DND-41 (cell line): Measurements from ENCODE around the gene RC3H1.

Source experiments
- ATAC-seq: fragments of 200-7000 bp; cut with Tn5 transposase; 3 replicates; pipeline ENCODE4 v1.9.1; 2021; ENCODE audit warnings: low read depth; ENCODE audit not compliant: insufficient read depth
- DNase-seq: peaks from one replicate; pipeline ENCODE4 v3.0.0-alpha.2; 2020
- H2AFZ ChIP-seq: 2 replicates; pipeline ENCODE4 v1.6.0; 2012; ENCODE audit warnings: low read depth, low read length
- H3K27ac ChIP-seq: 2 replicates; pipeline ENCODE4 v1.5.1; 2012; ENCODE audit warnings: low read length, inconsistent platforms
- H3K27me3 ChIP-seq: fragments of 200-600 bp; sonication (generic); 2 replicates; pipeline ENCODE4 v1.6.0; 2012; ENCODE audit warnings: low read length, mild to moderate bottlenecking, inconsistent platforms; ENCODE audit not compliant: insufficient read depth, poor library complexity
- H3K36me3 ChIP-seq: 2 replicates; pipeline ENCODE4 v1.5.1; 2012; ENCODE audit warnings: low read length, inconsistent platforms; ENCODE audit not compliant: insufficient read depth
- H3K4me1 ChIP-seq: 2 replicates; pipeline ENCODE4 v1.5.1; 2012; ENCODE audit warnings: mild to moderate bottlenecking, low read length; ENCODE audit not compliant: insufficient read depth
- H3K4me2 ChIP-seq: 2 replicates; pipeline ENCODE4 v1.6.0; 2012; ENCODE audit warnings: mild to moderate bottlenecking, moderate library complexity, low read length, inconsistent platforms; ENCODE audit not compliant: insufficient read depth
- H3K4me3 ChIP-seq, 2 experiments: fragments of 200-600 bp in 1 of 2; shearing (Covaris generic) in 1 of 2; 2 replicates each; pipeline ENCODE4 v1.5.1; 2012 to 2016; ENCODE audit warnings: inconsistent platforms in 2 of 2, low read length in 2 of 2, mild to moderate bottlenecking in 2 of 2, low read depth in 1 of 2, moderate library complexity in 1 of 2
- H3K79me2 ChIP-seq: 2 replicates; pipeline ENCODE4 v1.6.0; 2012; ENCODE audit warnings: low read length, inconsistent platforms; ENCODE audit not compliant: insufficient read depth
- H3K9ac ChIP-seq: 2 replicates; pipeline ENCODE4 v1.6.0; 2012; ENCODE audit warnings: low read depth, mild to moderate bottlenecking, inconsistent platforms, low read length, moderate library complexity
- H3K9me3 ChIP-seq: 2 replicates; pipeline ENCODE4 v1.5.1; 2012; ENCODE audit warnings: low read length, moderate library complexity, mild to moderate bottlenecking, inconsistent platforms; ENCODE audit not compliant: insufficient read depth, severe bottlenecking
- H4K20me1 ChIP-seq: 2 replicates; pipeline ENCODE4 v1.6.0; 2012; ENCODE audit warnings: low read length; ENCODE audit not compliant: insufficient read depth
- CTCF ChIP-seq: IDR thresholded peaks from 2 replicates; pipeline ENCODE4 v1.5.1; 2012; ENCODE audit warnings: borderline replicate concordance, low read length, moderate library complexity, mild to moderate bottlenecking; ENCODE audit not compliant: poor library complexity, severe bottlenecking; ENCODE audit errors: extremely low read depth
- EZH2 ChIP-seq: IDR thresholded peaks from 3 replicates; pipeline ENCODE4 v1.6.1; 2012; ENCODE audit warnings: borderline replicate concordance, low read depth, mild to moderate bottlenecking, moderate library complexity, low read length, inconsistent platforms; ENCODE audit not compliant: severe bottlenecking

RC3H1 gene

GRCh38 chr1:174021591-174022079 lies 522 bp downstream of the RC3H1 start:
- Histone ChIP-seq H2AFZ (peak overlapping the region; percentile 77), H3K4me3 (peak overlapping the region; percentile 99 to 100), H3K79me2 (peaks cover 56% of the 10 kb centered on the region), H4K20me1 (peaks cover 31% of the 10 kb centered on the region), H3K4me1 (peaks cover 55% of the 10 kb centered on the region), H3K27ac (peak overlapping the region; percentile 77), H3K4me2 (peak overlapping the region; percentile 93), H3K36me3 (peaks cover 13% of the 10 kb centered on the region), H3K27me3 (no peaks in the 10 kb centered on the region), H3K9ac (peak overlapping the region; percentile 98), H3K9me3 (no peaks in the 10 kb centered on the region)
- no peak for TF ChIP-seq EZH2
- no peak for TF ChIP-seq CTCF
- ATAC-seq (peak; percentile 52), DNase-seq (peak; percentile 63)

- H3K9ac ChIP-seq: 0 out of 2 replicates have a peak overlapping the region, but pooled peaks have one; percentile 9
These were observed 3.6 kb downstream of the RC3H1 start for GRCh38 chr1:174018565-174018964.

DNA sequence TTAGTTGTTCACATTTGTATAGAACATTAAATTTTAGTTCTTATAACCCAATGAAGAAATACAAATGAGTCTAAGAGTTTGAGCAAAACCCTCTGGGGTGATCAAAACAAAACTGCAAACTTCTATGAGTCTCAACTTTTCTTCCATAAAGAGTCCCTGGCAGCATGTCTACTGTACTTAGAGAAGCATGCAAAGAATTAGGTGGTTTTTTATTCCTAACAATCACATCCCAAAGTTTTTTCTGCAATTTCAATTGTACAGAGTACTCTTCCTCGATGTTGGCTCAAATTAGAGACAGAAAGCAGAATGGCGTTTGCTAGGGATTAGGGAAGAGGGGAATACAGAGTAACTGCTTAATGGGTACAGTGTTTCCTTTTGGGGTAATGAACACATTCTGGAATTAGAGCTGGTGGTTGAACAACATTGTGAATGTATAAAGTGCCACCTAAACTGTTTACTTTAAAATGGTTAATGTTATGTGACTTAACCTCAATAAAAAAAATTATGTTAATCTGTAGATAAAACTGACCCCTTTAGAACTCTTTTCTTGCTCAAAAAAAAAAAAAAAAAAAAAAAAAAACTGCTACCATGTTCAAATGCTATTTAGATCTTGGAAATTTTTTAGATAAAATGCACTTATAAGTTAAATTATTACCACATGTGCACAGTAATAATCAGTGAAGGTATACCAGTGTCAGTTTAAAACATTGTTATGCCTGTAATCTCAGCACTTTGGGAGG lies 4.8 kb downstream of the RC3H1 start:
- H3K79me2 ChIP-seq: peaks cover 97% of the 10 kb centered on the region
- H3K4me1 ChIP-seq: peaks cover 43% of the 10 kb centered on the region
- no peaks in the 10 kb centered on the region for H3K27me3 ChIP-seq
- no peak overlapping the region for H3K27ac ChIP-seq
- no peak overlapping the region for H3K9ac ChIP-seq
- H3K4me2 ChIP-seq: peak overlapping the region; percentile 55; the same call in 1 of the 2 replicates
- TF ChIP-seq EZH2: no peak
- TF ChIP-seq CTCF: no peak
- H4K20me1 ChIP-seq: peaks cover 48% of the 10 kb centered on the region
- DNase-seq (no peak), ATAC-seq (no peak)
- no peak overlapping the region for H2AFZ ChIP-seq
- H3K9me3 ChIP-seq: no peaks in the 10 kb centered on the region
- H3K4me3 ChIP-seq: no peak overlapping the region; a peak in 1 of 4 replicates
- H3K36me3 ChIP-seq: peaks cover 13% of the 10 kb centered on the region

More at GRCh38 chr1:174018565-174018964, 3.6 kb downstream of the RC3H1 start:
- ATAC-seq (no peak), DNase-seq (no peak)
- H3K4me2 ChIP-seq: peak overlapping the region; percentile 55; the same call in 1 of the 2 replicates
- 0 out of 2 replicates have a peak overlapping the region, but pooled peaks have one; percentile 31 for H3K27ac ChIP-seq
- no peak overlapping the region for H2AFZ ChIP-seq
- no peaks in the 10 kb centered on the region for H3K27me3 ChIP-seq
- H3K36me3 ChIP-seq: peaks cover 13% of the 10 kb centered on the region
- peaks cover 44% of the 10 kb centered on the region for H4K20me1 ChIP-seq
- H3K4me1 ChIP-seq: peaks cover 54% of the 10 kb centered on the region
- H3K9me3 ChIP-seq: no peaks in the 10 kb centered on the region
- TF ChIP-seq EZH2 (no peak), CTCF (no peak)
- H3K79me2 ChIP-seq: peaks cover 86% of the 10 kb centered on the region
- peak overlapping the region in 1 of 2 experiments; percentile 31; a peak in 1 of 4 replicates for H3K4me3 ChIP-seq
